ENCODE results near the gene CLASRP.

CLASRP gene

DNA sequence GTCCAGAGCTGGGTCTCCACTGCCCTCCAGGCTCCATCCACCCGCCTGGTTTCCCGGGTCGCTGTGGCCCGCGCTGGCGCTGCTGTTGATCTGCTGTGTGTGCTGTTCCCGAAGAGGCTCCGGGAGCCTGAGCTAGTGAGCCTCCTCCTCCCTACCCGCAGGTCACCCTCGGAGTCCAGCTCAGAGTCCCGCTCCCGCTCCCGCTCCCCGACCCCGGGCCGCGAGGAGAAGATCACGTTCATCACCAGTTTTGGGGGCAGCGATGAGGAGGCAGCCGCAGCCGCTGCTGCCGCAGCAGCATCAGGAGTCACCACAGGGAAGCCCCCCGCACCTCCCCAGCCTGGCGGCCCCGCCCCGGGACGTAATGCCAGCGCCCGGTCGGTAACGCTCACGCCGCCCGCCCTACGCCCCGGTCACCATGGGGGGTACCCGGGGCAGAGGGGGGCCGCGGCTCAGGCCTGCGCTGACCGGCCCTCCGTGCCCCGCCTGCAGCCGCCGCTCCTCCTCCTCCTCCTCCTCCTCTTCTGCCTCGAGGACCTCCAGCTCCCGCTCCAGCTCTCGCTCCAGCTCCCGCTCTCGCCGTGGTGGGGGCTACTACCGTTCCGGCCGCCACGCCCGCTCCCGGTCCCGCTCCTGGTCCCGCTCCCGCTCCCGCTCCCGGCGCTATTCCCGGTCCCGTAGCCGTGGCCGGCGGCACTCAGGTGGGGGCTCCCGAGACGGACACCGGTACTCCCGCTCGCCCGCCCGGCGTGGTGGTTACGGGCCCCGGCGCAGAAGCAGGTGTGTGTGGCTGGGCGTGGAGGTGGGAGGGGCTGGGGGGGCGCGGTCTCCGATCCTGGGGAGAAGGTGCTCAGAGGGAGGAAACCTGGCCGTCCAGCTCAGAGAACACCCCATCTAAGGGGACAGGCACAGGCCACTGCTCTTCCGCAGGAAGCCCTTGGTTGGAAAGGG lies 25.3 kb downstream of the CLASRP start:
- DNase-seq: no peak

DNA sequence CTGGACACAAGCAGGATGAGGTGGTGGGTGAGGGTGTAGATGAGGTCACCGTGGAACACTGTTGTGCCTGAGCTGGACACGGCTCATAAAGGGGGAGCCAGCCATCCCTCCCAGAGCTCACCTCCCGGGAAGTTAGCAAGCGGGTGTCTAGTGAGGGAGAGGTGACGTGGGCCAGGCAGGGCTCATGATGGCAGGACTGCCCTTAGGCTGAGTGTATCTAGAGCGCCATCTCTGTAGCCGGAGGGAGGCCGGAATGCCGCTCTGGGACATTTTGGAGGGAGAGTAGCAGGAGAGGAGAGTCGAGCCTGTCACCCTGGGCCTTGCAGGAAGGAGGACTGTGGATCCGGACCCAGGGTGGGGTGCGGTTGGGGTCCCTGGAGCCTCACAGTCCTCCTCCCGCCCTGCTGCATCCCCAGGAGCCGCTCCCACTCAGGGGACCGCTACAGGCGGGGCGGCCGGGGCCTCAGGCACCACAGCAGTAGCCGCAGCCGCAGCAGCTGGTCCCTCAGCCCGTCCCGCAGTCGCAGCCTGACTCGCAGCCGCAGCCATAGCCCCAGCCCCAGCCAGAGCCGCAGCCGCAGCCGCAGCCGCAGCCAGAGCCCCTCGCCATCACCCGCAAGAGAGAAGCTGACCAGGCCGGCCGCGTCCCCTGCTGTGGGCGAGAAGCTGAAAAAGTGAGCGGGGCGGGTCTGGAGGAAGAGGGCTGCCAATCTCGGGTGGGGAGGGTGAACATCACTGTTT lies 28.2 kb downstream of the CLASRP start:
- no peak for DNase-seq

DNA sequence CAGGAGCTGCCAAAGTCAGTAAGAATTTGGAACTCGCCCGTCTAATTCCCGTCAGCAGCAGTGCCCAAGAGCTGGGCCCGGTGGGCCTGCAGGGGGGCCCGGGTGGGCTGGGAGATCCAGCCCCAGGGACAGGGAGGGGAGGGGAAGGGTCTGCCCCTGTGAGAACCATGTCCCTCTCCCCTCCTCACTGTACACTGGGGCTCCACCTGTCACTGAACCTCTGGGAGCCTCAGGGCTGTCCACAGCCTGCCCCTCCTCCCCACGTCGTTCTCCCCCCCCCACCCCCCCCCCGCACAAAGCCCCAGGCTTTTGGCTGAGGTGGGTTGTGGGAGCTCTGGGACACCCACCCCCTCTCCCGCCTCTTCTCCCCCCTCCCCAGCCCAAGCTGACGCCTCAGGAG lies 29.2 kb downstream of the CLASRP start:
- no peak for DNase-seq

- DNase-seq: no peak
These were observed 30.2 kb downstream of the CLASRP start for GRCh38 chr19:45069056-45069455.

DNA sequence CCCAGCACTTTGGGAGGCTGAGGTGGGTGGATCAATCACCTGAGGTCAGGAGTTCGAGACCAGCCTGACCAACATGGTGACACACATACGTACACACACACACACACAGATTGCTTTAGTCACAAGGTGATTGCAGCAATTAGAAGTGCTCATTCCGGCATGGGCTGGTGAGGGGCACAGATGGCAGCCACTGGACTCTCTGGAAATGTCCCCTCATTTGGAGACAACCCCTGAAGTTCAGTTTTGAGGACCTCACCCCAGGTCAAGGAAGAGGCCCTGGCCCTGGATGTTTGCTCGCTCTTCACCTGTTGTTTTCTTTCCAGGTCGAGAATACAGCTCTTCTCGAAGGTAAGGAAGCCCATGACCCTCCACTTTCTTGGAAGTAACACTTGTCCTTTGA lies 31.4 kb downstream of the CLASRP start:
- no peak for DNase-seq

DNA sequence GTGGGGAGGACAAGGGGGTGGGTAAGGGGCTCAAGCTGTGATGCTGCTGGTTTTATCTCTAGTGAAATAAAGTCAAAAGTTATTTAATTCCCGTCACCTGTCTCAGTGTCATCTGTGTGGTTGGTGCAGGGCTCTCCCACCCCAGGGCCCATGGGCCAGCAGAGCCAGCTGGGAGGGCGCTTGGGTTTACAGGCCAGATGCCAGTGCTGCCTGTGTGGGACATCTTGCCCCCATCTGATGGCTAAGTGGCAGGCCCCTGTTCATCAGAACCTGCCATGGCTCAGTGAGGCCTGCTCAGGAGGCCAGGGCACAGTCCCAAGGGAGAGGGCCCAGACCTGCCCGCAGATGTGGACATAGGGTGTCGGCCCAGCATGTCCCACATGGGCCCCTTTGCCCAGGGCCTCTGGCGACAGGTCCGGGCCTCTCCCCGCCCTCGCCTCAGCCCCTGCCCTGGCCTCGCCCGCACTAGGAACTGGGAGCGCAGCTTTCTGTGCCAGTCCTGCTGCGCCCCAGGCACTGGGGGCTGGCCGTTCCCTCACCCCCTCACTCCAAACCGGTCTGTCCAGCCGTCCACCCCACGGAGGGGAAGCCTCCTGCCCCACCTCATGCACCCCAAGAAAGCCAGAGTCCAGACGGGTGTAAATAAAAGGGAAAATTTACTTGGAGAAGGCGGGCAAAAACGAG lies 32.2 kb downstream of the CLASRP start:
- DNase-seq: no peak

DNA sequence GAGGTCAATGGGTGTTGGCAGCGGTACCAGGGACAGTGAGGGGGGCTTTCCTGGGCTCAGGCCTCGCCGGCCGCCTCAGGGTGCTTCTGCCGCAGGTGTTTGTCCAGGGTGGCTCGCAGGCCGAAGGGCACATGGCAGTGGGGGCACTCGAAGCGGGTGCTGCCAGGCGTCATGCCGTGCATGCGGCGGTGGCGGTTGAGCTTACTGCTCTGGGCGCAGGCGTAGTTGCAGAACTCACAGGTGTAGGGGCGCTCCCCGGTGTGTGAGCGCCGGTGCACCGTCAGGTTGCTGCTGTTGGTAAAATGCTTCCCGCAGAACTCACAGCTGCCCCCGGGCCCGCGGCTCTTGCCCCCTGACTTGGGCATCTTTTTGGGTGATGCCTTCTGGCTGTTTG lies 32.7 kb downstream of the CLASRP start:
- no peak for DNase-seq

GRCh38 chr19:45071969-45072790 lies 33.3 kb downstream of the CLASRP start:
- DNase-seq: no peak

DNA sequence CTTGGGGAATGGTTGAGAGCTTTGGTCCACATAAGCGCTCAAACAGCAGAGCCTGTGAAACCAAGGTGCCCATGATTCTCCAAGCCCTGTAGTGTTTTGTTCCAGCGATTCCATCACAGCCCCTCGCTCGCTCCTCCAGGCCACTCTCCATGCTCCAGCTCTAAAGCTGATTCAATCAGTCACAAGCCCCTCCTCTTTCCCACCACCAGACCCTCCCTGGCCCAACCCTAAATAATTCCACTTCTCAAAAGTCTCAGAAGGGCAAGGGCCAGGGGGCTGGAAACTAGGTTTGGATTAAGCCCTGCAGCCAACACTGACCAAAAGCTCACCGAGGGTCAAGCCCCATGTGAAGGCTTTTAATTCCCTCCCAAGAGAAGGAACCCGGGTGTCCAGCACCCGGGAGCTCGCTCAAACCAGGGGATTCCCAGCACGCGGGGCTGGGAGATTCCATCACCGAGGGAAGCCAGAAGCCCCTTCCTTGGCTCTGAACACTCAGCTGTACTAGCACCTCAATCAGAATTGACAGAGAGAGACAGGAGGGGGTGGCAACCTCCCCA lies 36.0 kb downstream of the CLASRP start:
- DNase-seq: no peak

GRCh38 chr19:45075301-45076028 lies 36.6 kb downstream of the CLASRP start:
- peak; percentile 62 for DNase-seq

DNA sequence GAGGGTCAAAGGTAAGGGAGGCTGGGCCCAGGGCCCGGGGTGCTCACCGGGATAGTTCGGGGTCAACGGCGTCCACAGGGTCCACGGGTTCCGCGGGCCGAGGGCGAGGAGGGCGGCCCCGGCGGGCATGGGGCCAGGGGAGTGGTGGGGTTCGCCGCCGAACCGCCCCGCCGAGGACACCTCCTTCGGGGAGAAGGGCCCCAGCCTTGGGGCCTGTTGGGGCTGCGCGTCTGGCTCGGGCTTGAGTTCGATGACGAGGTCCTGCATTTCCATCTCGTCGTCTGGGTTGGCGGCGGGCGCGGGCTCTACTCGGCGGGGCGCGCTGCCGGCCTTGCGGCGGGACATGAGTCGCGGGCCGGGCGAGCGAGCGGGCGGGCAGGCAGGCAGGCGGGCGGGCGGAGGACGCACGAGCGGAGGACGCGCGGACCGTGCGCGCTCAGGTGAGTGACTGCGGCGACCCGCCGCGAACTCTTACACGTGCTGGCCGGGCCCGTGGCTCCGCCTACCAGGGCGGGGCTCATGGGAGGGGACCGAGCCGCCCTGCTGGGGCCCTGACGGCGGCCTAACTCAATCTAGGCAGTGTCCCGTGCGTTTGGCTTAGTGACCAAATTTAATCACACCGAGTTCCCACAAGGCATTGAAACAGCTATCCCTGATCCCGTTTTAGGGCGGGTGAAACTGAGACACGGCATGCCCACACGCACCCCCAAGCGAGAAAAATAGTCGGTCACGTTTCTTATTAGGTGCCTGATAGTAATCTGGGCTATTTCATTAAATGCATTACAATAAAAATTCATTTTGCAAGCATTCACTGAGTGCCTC lies 37.4 kb downstream of the CLASRP start, which contains the start of gene ZNF296:
TSS of gene ZNF296 (minus strand) at position 450 of the 822 bp plus-strand sequence. CDS start at position 345, 105 bp downstream.
- DNase-seq: peak; percentile 64

DNA sequence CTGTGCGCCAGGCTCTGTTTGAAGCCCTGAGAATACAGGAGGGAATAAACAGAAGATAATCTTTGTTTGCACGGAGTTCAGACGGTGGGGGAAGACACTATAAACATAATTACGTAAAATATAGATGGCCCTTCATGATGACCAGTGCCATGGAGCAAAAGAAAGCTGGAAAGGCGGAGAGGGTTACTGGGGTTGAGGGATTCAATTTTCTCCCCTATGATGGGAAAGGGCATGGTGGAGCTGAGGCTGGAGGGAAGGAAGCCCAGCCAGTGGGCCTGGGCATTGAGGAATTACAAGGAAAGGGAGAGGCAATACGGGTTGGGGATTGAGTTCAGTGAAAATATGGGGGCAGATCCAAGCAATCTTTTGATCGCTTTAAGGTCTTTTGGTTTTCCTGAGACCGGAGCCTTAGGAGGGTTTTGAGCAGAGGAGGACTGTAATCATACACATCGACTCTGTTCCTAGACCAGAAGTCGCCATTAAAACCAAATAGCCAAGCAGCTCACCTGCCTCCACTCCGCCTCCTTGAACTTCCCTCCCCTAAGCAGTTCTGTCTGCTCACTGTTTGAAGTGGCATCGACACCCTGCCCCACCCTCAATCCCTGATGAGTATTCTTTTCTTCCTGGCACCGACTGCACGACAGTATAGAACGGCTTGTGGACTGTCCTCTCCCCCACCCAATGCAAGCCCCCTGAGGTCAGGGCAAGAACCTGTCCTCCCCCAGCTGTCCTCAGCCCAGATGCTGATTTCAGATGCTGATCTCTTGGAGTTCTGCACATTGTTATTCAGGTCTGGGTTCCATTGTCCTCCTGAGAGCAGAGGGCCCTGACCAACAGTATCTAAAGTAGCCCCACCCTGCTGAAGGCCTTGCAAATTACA lies 38.2 kb downstream of the CLASRP start:
- DNase-seq: no peak

GRCh38 chr19:45078390-45079062 lies 39.7 kb downstream of the CLASRP start:
- no peak for DNase-seq

DNA sequence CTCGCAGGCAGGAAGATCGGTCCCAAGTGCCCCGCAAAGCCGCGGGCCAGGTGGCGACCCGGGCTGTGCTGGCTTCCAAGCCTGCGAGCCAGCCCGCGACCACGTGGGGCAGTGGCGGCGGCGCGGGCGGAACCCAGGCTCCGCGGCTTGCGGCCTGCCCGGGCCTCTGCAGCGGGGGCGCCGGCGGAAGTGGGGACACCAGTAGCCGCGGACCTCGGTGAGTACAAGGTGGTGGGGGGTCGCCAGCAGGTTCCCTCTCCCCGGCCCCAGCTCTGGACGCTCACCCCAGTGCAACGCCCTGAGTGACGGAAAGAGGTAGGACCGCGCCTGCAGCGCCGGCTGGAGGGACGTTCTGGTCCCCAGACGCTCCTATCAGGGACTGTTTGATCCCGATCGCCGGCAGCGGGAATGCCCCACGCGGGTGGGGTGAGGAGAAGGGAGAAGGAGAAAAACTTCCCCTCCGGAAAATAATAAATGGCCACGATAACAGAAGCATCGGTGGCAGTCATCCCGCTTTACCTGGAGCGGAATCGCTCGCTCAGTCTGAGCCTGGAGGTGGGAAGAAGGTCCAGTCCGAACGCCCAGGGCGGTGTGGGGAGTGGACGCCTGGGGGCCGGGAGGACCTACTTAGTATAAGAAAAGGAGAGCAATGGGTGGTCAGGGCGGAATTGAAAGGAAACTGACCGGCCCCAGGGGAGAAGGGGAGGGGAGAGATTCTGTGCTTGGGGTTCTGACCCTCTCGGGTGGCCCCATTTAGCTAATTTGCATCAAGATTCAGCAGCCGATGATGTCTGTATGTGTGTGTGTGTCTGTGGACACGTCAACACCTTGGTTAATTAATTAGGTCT lies 40.4 kb downstream of the CLASRP start, which contains the start of gene GEMIN7:
TSS of gene GEMIN7 (plus strand) at position 198 of the 848 bp plus-strand sequence. CDS start 10,855 bp downstream, outside the sequence.
- peak; percentile 19 for DNase-seq

- no peak for DNase-seq
These were observed 41.1 kb downstream of the CLASRP start for GRCh38 chr19:45079911-45080370.

- no peak for DNase-seq
These were observed 43.3 kb downstream of the CLASRP start for GRCh38 chr19:45082170-45082569.

DNA sequence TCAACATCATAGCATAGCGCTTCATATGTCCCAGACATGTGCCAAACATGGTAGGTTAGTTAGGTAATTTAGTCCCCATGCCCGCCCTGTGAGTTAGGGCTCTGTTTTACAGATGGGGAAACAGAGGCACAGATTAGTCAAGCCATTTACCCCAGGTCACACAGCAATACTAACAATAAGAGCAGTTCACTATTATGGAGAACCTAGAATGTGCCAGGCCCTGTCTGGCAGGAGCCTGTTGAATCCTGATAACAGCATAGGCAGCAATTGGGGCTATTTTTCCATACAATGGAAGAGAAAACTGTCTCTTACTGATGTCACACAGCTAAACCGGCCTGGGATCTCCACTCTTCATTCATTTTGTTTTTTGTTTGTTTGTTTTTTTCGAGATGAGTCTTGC lies 47.6 kb downstream of the CLASRP start:
- DNase-seq: no peak

Data from DMS153 (cell line).